Naive B cell (primary cell): ENCODE results near the gene KRTAP5-1. TPM values are rescaled to one million over a fixed set of nuclear protein-coding genes. Genes with fewer than 3 reads are reported as not detected.

ENCODE experiments used
- ATAC-seq, 2 donors: fragments of 150-1000 bp; cut with Tn5 transposase; 2 replicates each; pipeline ENCODE4 v1.10.0; 2021; ENCODE audit warnings: low read depth in 2 of 2, mild to moderate bottlenecking in 2 of 2, moderate library complexity in 2 of 2
- DNase-seq: peaks from one replicate; pipeline ENCODE4 v3.0.0; 2022
- H3K27ac Mint-ChIP-seq, 6 donors: one replicate each; pipeline ENCODE4 v1.8.0; 2020 to 2022; ENCODE audit warnings: mild to moderate bottlenecking in 6 of 6, mixed read lengths in 6 of 6, moderate library complexity in 5 of 6, inconsistent platforms in 2 of 6
- H3K27me3 Mint-ChIP-seq, 3 donors: one replicate each; pipeline ENCODE4 v1.8.0; 2021 to 2022; ENCODE audit warnings: mixed read lengths in 3 of 3, mild to moderate bottlenecking in 1 of 3
- H3K36me3 Mint-ChIP-seq, 2 donors: one replicate each; pipeline ENCODE4 v1.8.0; 2020 to 2022; ENCODE audit warnings: mixed read lengths in 2 of 2, inconsistent platforms in 1 of 2, mild to moderate bottlenecking in 1 of 2
- H3K4me1 Mint-ChIP-seq, 3 donors: one replicate each; pipeline ENCODE4 v1.8.0; 2020 to 2022; ENCODE audit warnings: mixed read lengths in 3 of 3, inconsistent platforms in 1 of 3, mild to moderate bottlenecking in 1 of 3, moderate library complexity in 1 of 3
- H3K4me3 Mint-ChIP-seq, 8 donors: one replicate each; pipeline ENCODE4 v1.8.0; 2020 to 2022; ENCODE audit warnings: mild to moderate bottlenecking in 8 of 8, mixed read lengths in 8 of 8, moderate library complexity in 8 of 8, inconsistent platforms in 2 of 8
- H3K9me3 Mint-ChIP-seq, 7 donors: one replicate each; pipeline ENCODE4 v1.8.0; 2020 to 2022; ENCODE audit warnings: mixed read lengths in 7 of 7, mild to moderate bottlenecking in 5 of 7, inconsistent platforms in 2 of 7, moderate library complexity in 1 of 7
- polyA plus RNA-seq, 6 donors: library from polyadenylated mRNA; unstranded; fragments of 300-500 nt; fragmentation: Illumina TruSeq; gene quantifications; one replicate each; pipeline ENCODE4 v1.2.3, GENCODE V29; 2021; ENCODE audit warnings: low read depth in 6 of 6

The KRTAP5-1 gene
- polyA plus RNA-seq, 6 donors from 2014 or later, result not detected

- Mint-ChIP-seq H3K27me3 (peaks cover 13 to 73% (median 37%) of the 10 kb centered on the region in 3 donors), H3K4me1 (peaks cover 0 to 3% (median 0%) of the 10 kb centered on the region in 3 donors), H3K9me3 (no peaks in the 10 kb centered on the region), H3K27ac (peak overlapping the region in 3 of 6 donors; percentile 21 to 64 (median 47)), H3K36me3 (no peaks in the 10 kb centered on the region), H3K4me3 (no peak overlapping the region)
- ATAC-seq, result no peak
- DNase-seq, result no peak
Measured at GRCh38 chr11:1567052-1567720, 17.9 kb downstream of the KRTAP5-1 start.

- Mint-ChIP-seq H3K36me3 (no peaks in the 10 kb centered on the region), H3K27ac (no peak overlapping the region), H3K27me3 (peaks cover 13 to 80% (median 37%) of the 10 kb centered on the region in 3 donors), H3K4me3 (no peak overlapping the region), H3K4me1 (peaks cover 0 to 3% (median 0%) of the 10 kb centered on the region in 3 donors), H3K9me3 (no peaks in the 10 kb centered on the region)
- DNase-seq (no peak), ATAC-seq (no peak)
Measured at GRCh38 chr11:1566381-1567051, 18.6 kb downstream of the KRTAP5-1 start.

DNA sequence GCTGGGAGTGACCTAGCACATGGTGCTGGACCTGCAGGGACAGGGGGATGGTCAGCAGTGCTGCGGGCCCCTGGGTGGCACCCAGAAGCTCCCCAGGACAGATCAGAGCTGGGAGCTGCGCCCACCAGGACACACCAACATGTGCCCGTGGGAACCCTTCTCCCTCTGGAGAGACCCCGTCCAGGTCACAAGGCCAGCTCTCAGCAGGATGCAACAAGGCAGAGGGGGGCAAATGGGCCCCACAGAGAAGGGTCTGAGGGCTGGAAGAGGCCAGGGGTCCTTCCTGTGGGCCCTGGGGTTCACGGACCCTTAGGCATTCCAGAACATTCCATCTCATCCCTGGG is 19.2 kb downstream of the KRTAP5-1 start:
- peaks cover 13 to 81% (median 37%) of the 10 kb centered on the region in 3 donors for H3K27me3 Mint-ChIP-seq
- no peak for ATAC-seq
- H3K9me3 Mint-ChIP-seq, result no peaks in the 10 kb centered on the region
- no peak for DNase-seq
- no peak overlapping the region for H3K4me3 Mint-ChIP-seq
- H3K4me1 Mint-ChIP-seq, result peaks cover 0 to 3% (median 0%) of the 10 kb centered on the region in 3 donors
- H3K36me3 Mint-ChIP-seq, result no peaks in the 10 kb centered on the region
- no peak overlapping the region for H3K27ac Mint-ChIP-seq

DNA sequence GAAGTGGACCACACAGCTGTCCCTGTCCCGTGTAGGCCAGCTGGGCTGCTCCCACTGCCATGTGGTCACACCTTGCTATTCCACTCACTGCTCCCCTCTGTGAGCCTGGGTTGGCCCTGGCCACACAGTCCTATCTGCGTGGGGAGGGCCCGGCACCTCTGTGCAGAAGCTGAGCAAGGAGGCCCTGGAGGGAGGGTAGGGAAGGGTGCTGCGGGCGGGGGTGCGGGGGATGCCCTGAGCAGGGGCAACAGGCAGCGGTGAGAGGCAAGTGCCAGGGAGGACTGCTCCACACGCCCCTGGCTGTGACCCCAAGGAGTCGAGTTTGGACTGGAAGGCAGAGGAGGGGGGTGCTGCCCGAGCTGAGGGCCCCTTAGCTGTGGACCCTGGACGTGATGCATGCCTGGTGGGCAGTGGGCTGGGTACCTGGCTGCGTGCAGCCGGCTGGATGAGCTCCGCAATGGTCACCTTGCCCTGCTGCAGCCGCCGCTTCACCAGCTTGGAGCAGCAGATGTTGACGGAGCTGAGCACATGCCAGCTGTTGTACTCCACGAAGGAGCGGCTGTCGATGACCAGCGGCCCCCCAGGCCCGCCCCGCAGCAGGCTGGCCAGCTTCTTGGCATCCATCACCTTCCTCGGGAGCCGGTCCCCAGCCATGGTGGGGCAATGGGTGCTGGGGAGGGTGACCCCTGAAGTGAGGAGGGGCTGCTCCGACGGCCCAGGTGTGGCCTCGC is 19.7 kb downstream of the KRTAP5-1 start:
- H3K36me3 Mint-ChIP-seq, result no peaks in the 10 kb centered on the region
- H3K27me3 Mint-ChIP-seq, result peaks cover 13 to 75% (median 37%) of the 10 kb centered on the region in 3 donors
- peak overlapping the region in 1 of 6 donors; percentile 82 for H3K27ac Mint-ChIP-seq
- no peak overlapping the region for H3K4me3 Mint-ChIP-seq
- no peaks in the 10 kb centered on the region for H3K9me3 Mint-ChIP-seq
- DNase-seq (no peak), ATAC-seq (no peak)
- no peaks in the 10 kb centered on the region for H3K4me1 Mint-ChIP-seq

DNA sequence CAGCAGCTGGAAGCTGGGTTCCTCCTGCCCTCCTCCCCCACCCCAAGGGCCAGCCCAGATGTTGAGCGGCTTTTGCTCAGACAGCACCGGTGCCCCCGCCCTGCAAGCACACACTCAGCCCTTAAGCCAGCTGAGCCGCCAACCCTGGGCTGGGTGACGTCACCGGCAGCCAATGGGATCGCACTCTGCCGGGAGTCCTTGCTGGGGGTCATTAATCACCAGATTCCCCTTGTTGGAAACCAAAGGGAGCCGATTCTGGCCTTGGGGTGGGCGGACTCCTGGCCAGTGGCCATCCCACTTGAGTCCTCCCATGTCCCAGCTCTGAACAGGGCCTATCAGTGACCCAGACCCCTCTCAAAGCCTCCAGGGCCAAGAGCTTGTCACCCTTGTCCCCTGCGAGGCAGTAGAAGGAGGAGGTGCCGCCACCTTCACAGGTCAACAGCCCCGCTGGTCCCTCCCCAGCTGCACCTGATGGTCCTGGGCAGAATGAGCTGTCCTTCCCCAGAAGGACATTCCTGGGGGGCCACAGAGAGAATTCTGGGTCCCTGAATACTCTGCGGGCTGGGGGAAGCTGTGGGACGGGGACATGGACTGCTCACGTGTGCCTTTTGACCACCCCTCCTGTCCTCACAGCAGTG is 20.4 kb downstream of the KRTAP5-1 start:
- H3K4me1 Mint-ChIP-seq, result no peaks in the 10 kb centered on the region
- no peak for DNase-seq
- peaks cover 11 to 70% (median 31%) of the 10 kb centered on the region in 3 donors for H3K27me3 Mint-ChIP-seq
- ATAC-seq, result peak; percentile 24 to 29
- H3K27ac Mint-ChIP-seq, result peak overlapping the region in 1 of 6 donors; percentile 82
- no peaks in the 10 kb centered on the region for H3K36me3 Mint-ChIP-seq
- no peaks in the 10 kb centered on the region for H3K9me3 Mint-ChIP-seq
- H3K4me3 Mint-ChIP-seq, result no peak overlapping the region

DNA sequence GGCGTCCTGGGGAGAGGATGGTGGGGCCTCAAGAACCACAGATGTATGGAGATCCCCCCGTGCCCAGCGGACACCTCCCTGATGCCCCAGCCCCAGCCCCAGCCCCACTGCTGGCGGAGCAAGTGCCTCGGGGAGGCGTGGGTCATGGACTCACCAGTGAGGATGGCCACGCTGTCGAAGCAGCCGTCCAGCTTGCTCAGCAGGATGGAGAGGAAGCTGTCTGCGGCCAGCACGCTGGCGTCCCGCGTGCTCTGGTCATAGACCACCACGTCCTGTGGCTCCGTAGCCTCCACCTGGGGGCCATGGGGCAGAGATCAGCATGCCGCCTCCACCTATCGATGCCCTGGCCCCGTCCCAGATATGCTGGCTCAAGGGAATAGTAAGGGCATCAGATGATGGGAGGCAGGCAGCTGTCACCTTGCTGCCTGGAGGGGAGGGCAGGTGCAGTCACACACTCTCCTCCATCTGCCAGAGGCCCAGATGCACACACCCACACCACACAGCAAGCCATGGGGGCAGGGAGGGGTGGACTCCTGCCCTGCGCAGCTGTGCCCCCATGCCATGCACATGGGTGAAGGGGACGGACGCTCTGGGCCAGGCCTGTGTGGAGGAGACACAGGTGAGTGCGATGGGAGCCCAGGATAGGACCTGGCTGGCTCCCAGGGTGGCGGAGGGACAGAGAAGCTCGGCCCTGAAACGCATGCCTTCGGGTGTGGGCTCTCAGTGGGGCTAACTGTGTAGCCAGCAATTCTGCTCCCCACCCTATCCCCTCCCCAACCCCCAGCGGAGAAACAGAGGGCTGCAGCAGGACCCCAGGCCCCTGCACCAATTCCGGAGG is 21.2 kb downstream of the KRTAP5-1 start:
- no peaks in the 10 kb centered on the region for H3K9me3 Mint-ChIP-seq
- no peak overlapping the region for H3K4me3 Mint-ChIP-seq
- peaks cover 5 to 70% (median 26%) of the 10 kb centered on the region in 3 donors for H3K27me3 Mint-ChIP-seq
- H3K27ac Mint-ChIP-seq, result peak overlapping the region in 1 of 6 donors; percentile 82
- no peaks in the 10 kb centered on the region for H3K36me3 Mint-ChIP-seq
- ATAC-seq (peak in 1 of 2 donors; percentile 6), DNase-seq (no peak)
- no peaks in the 10 kb centered on the region for H3K4me1 Mint-ChIP-seq

GRCh38 chr11:1563149-1563638 is 21.9 kb downstream of the KRTAP5-1 start:
- H3K27ac Mint-ChIP-seq, result peak overlapping the region in 1 of 6 donors; percentile 82
- H3K36me3 Mint-ChIP-seq, result no peaks in the 10 kb centered on the region
- no peak overlapping the region for H3K4me3 Mint-ChIP-seq
- no peak for DNase-seq
- H3K27me3 Mint-ChIP-seq, result peaks cover 5 to 68% (median 26%) of the 10 kb centered on the region in 3 donors
- no peaks in the 10 kb centered on the region for H3K4me1 Mint-ChIP-seq
- H3K9me3 Mint-ChIP-seq, result no peaks in the 10 kb centered on the region
- ATAC-seq, result no peak

- Mint-ChIP-seq H3K27me3 (peaks cover 5 to 67% (median 28%) of the 10 kb centered on the region in 3 donors), H3K27ac (peak overlapping the region in 2 of 6 donors; percentile 49 to 82), H3K36me3 (no peaks in the 10 kb centered on the region), H3K4me3 (no peak overlapping the region), H3K4me1 (no peaks in the 10 kb centered on the region), H3K9me3 (no peaks in the 10 kb centered on the region)
- DNase-seq (no peak), ATAC-seq (no peak)
Measured at GRCh38 chr11:1562469-1563148, 22.5 kb downstream of the KRTAP5-1 start.

DNA sequence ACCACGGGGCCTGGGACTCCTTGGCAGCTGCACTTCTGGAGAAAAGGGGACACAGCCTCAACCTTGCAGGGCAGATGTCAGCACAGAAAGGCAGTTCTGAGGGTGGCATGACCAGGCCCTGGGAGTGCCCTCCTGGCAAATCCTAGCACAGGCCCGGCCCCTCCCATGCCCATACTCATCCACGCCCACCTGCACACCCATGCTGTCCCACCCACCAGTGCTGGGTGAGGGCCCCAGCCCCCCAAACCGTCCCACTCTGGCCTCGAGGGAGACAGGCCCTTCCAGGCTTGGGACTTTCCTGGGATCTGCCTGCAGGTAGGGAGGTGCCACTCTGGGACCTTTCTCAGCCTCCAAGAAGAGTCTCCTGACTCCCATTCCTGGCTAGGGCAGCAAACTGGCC is 23.1 kb downstream of the KRTAP5-1 start:
- Mint-ChIP-seq H3K4me3 (no peak overlapping the region), H3K27ac (peak overlapping the region in 1 of 6 donors; percentile 74)

GRCh38 chr11:1561266-1561665 is 23.8 kb downstream of the KRTAP5-1 start:
- no peaks in the 10 kb centered on the region for H3K9me3 Mint-ChIP-seq
- no peak overlapping the region for H3K4me3 Mint-ChIP-seq
- H3K27ac Mint-ChIP-seq, result peak overlapping the region in 1 of 6 donors; percentile 74
- no peaks in the 10 kb centered on the region for H3K36me3 Mint-ChIP-seq
- ATAC-seq (no peak), DNase-seq (no peak)
- H3K27me3 Mint-ChIP-seq, result peaks cover 5 to 57% (median 22%) of the 10 kb centered on the region in 3 donors
- H3K4me1 Mint-ChIP-seq, result no peaks in the 10 kb centered on the region

More for the DNA sequence above, 23.1 kb downstream of the KRTAP5-1 start:
- Mint-ChIP-seq H3K9me3 (no peaks in the 10 kb centered on the region), H3K36me3 (no peaks in the 10 kb centered on the region), H3K27me3 (peaks cover 5 to 64% (median 26%) of the 10 kb centered on the region in 3 donors), H3K4me1 (no peaks in the 10 kb centered on the region)
- DNase-seq (no peak), ATAC-seq (no peak)

DNA sequence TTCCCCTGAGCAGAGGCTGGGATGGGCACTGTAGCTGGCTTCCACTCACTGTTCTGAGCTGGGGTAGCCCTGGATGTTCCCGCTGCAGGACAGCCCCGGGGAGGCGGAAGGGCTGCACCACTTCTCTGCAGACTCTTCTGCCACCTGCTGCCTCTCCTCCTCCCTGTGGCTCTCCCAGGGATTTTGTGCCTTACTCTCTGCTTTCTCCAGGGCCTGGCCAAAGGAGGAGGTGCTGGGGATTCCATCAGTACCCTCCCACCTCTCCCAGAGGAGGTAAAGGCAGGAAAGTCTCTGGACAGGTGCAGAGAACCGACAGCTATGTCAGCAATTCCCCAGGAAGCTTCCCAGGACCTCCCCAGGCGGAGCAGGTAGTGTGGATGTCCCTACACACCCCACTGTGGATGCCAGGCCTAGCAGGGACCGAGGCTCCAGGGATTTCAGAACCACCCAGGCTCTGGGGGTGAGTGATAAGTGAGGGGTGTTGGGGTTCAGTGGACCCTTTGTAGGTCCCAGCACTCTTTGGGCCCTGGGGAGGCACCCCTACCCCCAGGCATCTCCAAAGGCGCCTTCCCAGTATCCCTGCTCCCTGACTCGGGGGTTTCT is 24.3 kb downstream of the KRTAP5-1 start:
- Mint-ChIP-seq H3K27ac (no peak overlapping the region), H3K9me3 (no peaks in the 10 kb centered on the region), H3K36me3 (no peaks in the 10 kb centered on the region), H3K4me1 (no peaks in the 10 kb centered on the region), H3K27me3 (peaks cover 5 to 57% (median 20%) of the 10 kb centered on the region in 3 donors), H3K4me3 (no peak overlapping the region)
- no peak for ATAC-seq
- DNase-seq, result no peak
